OCI-LY1 (cell line): ENCODE data around the gene DMRT2.

Experiments used
- H2AFZ ChIP-seq: fragments of 200-600 bp; sonication (generic), shearing (Covaris generic); 2 replicates; pipeline ENCODE4 v1.6.0; 2014; ENCODE audit warnings: antibody characterized with exemption, mild to moderate bottlenecking, low read length
- H3F3A ChIP-seq: fragments of 200-600 bp; sonication (generic), shearing (Covaris generic); 2 replicates; pipeline ENCODE4 v1.6.0; 2014; ENCODE audit warnings: mild to moderate bottlenecking, antibody characterized with exemption, low read length, moderate library complexity; ENCODE audit not compliant: insufficient read depth
- H3K27ac ChIP-seq: fragments of 200-600 bp; sonication (generic); 2 replicates; pipeline ENCODE4 v1.5.1; 2014; ENCODE audit warnings: low read length, mixed run types, mild to moderate bottlenecking, low read depth; ENCODE audit not compliant: poor library complexity, severe bottlenecking
- H3K27me3 ChIP-seq: fragments of 200-600 bp; sonication (generic); 2 replicates; pipeline ENCODE4 v1.6.0; 2014; ENCODE audit warnings: antibody characterized with exemption, mild to moderate bottlenecking, low read length, moderate library complexity; ENCODE audit not compliant: insufficient read depth
- H3K36me3 ChIP-seq: fragments of 200-600 bp; sonication (generic); 2 replicates; pipeline ENCODE4 v1.6.1; 2014; ENCODE audit warnings: mild to moderate bottlenecking, antibody characterized with exemption, low read length, moderate library complexity, mixed read lengths; ENCODE audit not compliant: insufficient read depth
- H3K4me1 ChIP-seq: fragments of 200-600 bp; sonication (generic); 2 replicates; pipeline ENCODE4 v1.5.1; 2014; ENCODE audit warnings: mild to moderate bottlenecking, low read length, moderate library complexity; ENCODE audit not compliant: insufficient read depth, severe bottlenecking
- H3K4me2 ChIP-seq: fragments of 200-600 bp; sonication (generic), shearing (Covaris generic); 2 replicates; pipeline ENCODE4 v1.6.1; 2014; ENCODE audit warnings: low read length
- H3K4me3 ChIP-seq: fragments of 200-600 bp; sonication (generic); 2 replicates; pipeline ENCODE4 v1.5.1; 2014; ENCODE audit warnings: low read length, low read depth, mild to moderate bottlenecking, mixed read lengths; ENCODE audit not compliant: poor library complexity, severe bottlenecking
- H3K79me2 ChIP-seq: fragments of 200-600 bp; shearing (Covaris generic); 2 replicates; pipeline ENCODE4 v1.6.1; 2016; ENCODE audit warnings: mixed run types, low read length, mixed read lengths; ENCODE audit not compliant: insufficient read depth
- H3K9ac ChIP-seq: fragments of 200-600 bp; sonication (generic), shearing (Covaris generic); 2 replicates; pipeline ENCODE4 v1.6.1; 2014; ENCODE audit warnings: mild to moderate bottlenecking, low read length, mixed read lengths
- H3K9me2 ChIP-seq: fragments of 200-600 bp; sonication (generic), shearing (Covaris generic); 2 replicates; pipeline ENCODE4 v1.6.1; 2014; ENCODE audit warnings: low read depth, mild to moderate bottlenecking, low read length, mixed read lengths
- H3K9me3 ChIP-seq: fragments of 200-600 bp; shearing (Covaris generic); 2 replicates; pipeline ENCODE4 v1.6.1; 2014; ENCODE audit warnings: low read length, mixed read lengths
- H4K20me1 ChIP-seq: fragments of 200-600 bp; sonication (generic), shearing (Covaris generic); 2 replicates; pipeline ENCODE4 v1.6.0; 2016; ENCODE audit warnings: mild to moderate bottlenecking, low read length; ENCODE audit not compliant: insufficient read depth
- EZH2 ChIP-seq: fragments of 200-600 bp; sonication (generic), shearing (Covaris generic); IDR thresholded peaks from 2 replicates; pipeline ENCODE4 v1.8.0; 2017; ENCODE audit warnings: borderline replicate concordance, mixed run types, mild to moderate bottlenecking, antibody characterized with exemption, low read length, moderate library complexity, mixed read lengths
- TF ChIP-seq, protein P1 (sequence below): fragments of 200-600 bp; sonication (generic), shearing (Covaris generic); IDR thresholded peaks from 2 replicates; pipeline ENCODE4 v1.5.1; 2017; ENCODE audit warnings: mild to moderate bottlenecking, antibody characterized with exemption, low read length, moderate library complexity, mixed read lengths

DMRT2 gene

GRCh38 chr9:1050125-1050895 lies at the start of gene DMRT2:
DMRT2 (plus strand) TSS chr9:1050357; CDS start chr9:1051614, 1,257 bp downstream.
- no peak within 1 kb of the TSS for H3K4me2 ChIP-seq
- H3K79me2 ChIP-seq, result no peaks in the 10 kb centered on the region
- H3K9me3 ChIP-seq, result no peaks in the 10 kb centered on the region
- no peaks in the 10 kb centered on the region for H3K4me1 ChIP-seq
- H4K20me1 ChIP-seq, result no peaks in the 10 kb centered on the region
- no peak within 1 kb of the TSS for H2AFZ ChIP-seq
- H3K27me3 ChIP-seq, result no peaks in the 10 kb centered on the region
- TF ChIP-seq EZH2, result no peak
- TF ChIP-seq, protein P1, sequence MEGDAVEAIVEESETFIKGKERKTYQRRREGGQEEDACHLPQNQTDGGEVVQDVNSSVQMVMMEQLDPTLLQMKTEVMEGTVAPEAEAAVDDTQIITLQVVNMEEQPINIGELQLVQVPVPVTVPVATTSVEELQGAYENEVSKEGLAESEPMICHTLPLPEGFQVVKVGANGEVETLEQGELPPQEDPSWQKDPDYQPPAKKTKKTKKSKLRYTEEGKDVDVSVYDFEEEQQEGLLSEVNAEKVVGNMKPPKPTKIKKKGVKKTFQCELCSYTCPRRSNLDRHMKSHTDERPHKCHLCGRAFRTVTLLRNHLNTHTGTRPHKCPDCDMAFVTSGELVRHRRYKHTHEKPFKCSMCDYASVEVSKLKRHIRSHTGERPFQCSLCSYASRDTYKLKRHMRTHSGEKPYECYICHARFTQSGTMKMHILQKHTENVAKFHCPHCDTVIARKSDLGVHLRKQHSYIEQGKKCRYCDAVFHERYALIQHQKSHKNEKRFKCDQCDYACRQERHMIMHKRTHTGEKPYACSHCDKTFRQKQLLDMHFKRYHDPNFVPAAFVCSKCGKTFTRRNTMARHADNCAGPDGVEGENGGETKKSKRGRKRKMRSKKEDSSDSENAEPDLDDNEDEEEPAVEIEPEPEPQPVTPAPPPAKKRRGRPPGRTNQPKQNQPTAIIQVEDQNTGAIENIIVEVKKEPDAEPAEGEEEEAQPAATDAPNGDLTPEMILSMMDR, result no peak
- H3K9me2 ChIP-seq, result no peaks in the 10 kb centered on the region
- H3K4me3 ChIP-seq, result no peak within 1 kb of the TSS
- no peaks in the 10 kb centered on the region for H3F3A ChIP-seq
- no peaks in the 10 kb centered on the region for H3K36me3 ChIP-seq
- H3K9ac ChIP-seq, result no peak within 1 kb of the TSS
- no peak within 1 kb of the TSS for H3K27ac ChIP-seq

GRCh38 chr9:1001838-1002237 lies 48.3 kb upstream of the DMRT2 start:
- Histone ChIP-seq H3F3A (no peaks in the 10 kb centered on the region), H3K4me3 (no peak overlapping the region), H2AFZ (no peak overlapping the region), H3K27ac (no peak overlapping the region), H3K36me3 (no peaks in the 10 kb centered on the region), H4K20me1 (no peaks in the 10 kb centered on the region), H3K79me2 (no peaks in the 10 kb centered on the region), H3K27me3 (no peaks in the 10 kb centered on the region), H3K9me3 (no peaks in the 10 kb centered on the region), H3K4me2 (no peak overlapping the region), H3K9me2 (no peaks in the 10 kb centered on the region), H3K4me1 (peaks cover 23% of the 10 kb centered on the region), H3K9ac (no peak overlapping the region)
- TF ChIP-seq, protein P1, result no peak
- TF ChIP-seq EZH2, result no peak

DNA sequence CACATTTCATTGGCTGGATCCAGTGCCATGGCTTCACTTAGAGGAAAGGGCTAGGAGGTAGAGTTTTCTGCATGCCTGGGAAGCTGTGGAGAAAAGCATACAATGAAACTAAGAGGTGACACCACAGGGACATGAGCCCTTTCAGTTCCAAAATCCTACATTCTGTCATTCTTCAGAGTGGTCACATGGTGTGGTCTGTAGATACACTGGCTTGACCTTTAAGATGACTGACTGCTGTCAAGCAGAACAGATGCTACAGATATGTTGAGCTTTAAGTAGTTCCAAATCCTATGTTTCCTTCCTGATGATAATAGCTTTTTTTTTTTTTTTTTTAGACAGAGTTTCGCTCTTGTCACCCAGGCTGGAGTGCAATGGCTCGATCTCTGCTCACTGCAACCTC lies 47.5 kb upstream of the DMRT2 start:
- Histone ChIP-seq H3K4me3 (no peak overlapping the region), H4K20me1 (no peaks in the 10 kb centered on the region), H3K27ac (no peak overlapping the region), H3K36me3 (no peaks in the 10 kb centered on the region), H3K9me3 (no peaks in the 10 kb centered on the region), H3K4me2 (no peak overlapping the region), H3K27me3 (no peaks in the 10 kb centered on the region), H3K4me1 (peaks cover 31% of the 10 kb centered on the region), H3K9ac (no peak overlapping the region), H2AFZ (no peak overlapping the region), H3K79me2 (no peaks in the 10 kb centered on the region), H3K9me2 (no peaks in the 10 kb centered on the region), H3F3A (no peaks in the 10 kb centered on the region)
- TF ChIP-seq EZH2, result no peak
- TF ChIP-seq, protein P1, result no peak
